CD4-positive, alpha-beta memory T cell (primary cell): Measurements from ENCODE around the gene ATF7. TPM values are rescaled to one million over a fixed set of nuclear protein-coding genes. Genes with fewer than 3 reads are reported as not detected.

Experiments used
- CTCF ChIA-PET: fragments of 350-600 bp; sonication (Branson Sonifier 250); formaldehyde crosslinking; loops from one replicate; lab custom pipeline; 2021; ENCODE audit warnings: inconsistent platforms; ENCODE audit not compliant: partially characterized antibody; lab: Charles Lee
- POLR2A ChIA-PET: fragments of 350-600 bp; sonication (Branson Sonifier 250); formaldehyde crosslinking; loops from one replicate; lab custom pipeline; 2021; ENCODE audit not compliant: partially characterized antibody; lab: Charles Lee
- DNase-seq, 5 donors: peaks; one replicate each; pipeline versions ENCODE4 v3.0.0 to v3.0.0-alpha.2; 2020 to 2022; ENCODE audit warnings: mixed read lengths in 1 of 5
- H3K27ac ChIP-seq: one replicate; pipeline ENCODE4 v1.7.0; 2013; ENCODE audit warnings: low read depth, low read length
- H3K27me3 ChIP-seq: 2 replicates; pipeline ENCODE4 v1.7.0; 2013; ENCODE audit warnings: mild to moderate bottlenecking, low read length, moderate library complexity; ENCODE audit not compliant: insufficient read depth
- H3K36me3 ChIP-seq: 2 replicates; pipeline ENCODE4 v1.7.0; 2013; ENCODE audit warnings: mild to moderate bottlenecking, low read length, moderate library complexity; ENCODE audit not compliant: insufficient read depth
- H3K4me1 ChIP-seq: 2 replicates; pipeline ENCODE4 v1.7.0; 2013; ENCODE audit warnings: mild to moderate bottlenecking, low read length, moderate library complexity; ENCODE audit not compliant: insufficient read depth
- H3K4me3 ChIP-seq, 2 donors: one replicate each; pipeline ENCODE4 v1.7.0; 2013; ENCODE audit warnings: low read length in 2 of 2, mild to moderate bottlenecking in 1 of 2
- H3K9me3 ChIP-seq, 2 donors: one replicate each; pipeline ENCODE4 v1.7.0; 2013; ENCODE audit warnings: low read length in 2 of 2, control low read depth in 1 of 2; ENCODE audit not compliant: control insufficient read depth in 1 of 2
- H3K27ac Mint-ChIP-seq, 7 donors: one replicate each; pipeline ENCODE4 v1.8.0; 2020 to 2021; ENCODE audit warnings: mixed read lengths in 7 of 7, mild to moderate bottlenecking in 6 of 7, inconsistent platforms in 3 of 7, moderate library complexity in 3 of 7
- H3K27me3 Mint-ChIP-seq, 2 donors: one replicate each; pipeline ENCODE4 v1.8.0; 2020 to 2021; ENCODE audit warnings: mixed read lengths in 2 of 2
- H3K36me3 Mint-ChIP-seq, 2 donors: one replicate each; pipeline ENCODE4 v1.8.0; 2020 to 2021; ENCODE audit warnings: mixed read lengths in 2 of 2, inconsistent platforms in 1 of 2, mild to moderate bottlenecking in 1 of 2
- H3K4me1 Mint-ChIP-seq, 4 donors: one replicate each; pipeline ENCODE4 v1.8.0; 2020 to 2021; ENCODE audit warnings: mixed read lengths in 4 of 4, mild to moderate bottlenecking in 1 of 4
- H3K4me3 Mint-ChIP-seq, 8 donors: one replicate each; pipeline ENCODE4 v1.8.0; 2020 to 2021; ENCODE audit warnings: mixed read lengths in 8 of 8, mild to moderate bottlenecking in 7 of 8, moderate library complexity in 6 of 8, inconsistent platforms in 3 of 8
- H3K9me3 Mint-ChIP-seq, 8 donors: one replicate each; pipeline ENCODE4 v1.8.0; 2020 to 2021; ENCODE audit warnings: mixed read lengths in 8 of 8, mild to moderate bottlenecking in 5 of 8, inconsistent platforms in 3 of 8, moderate library complexity in 1 of 8
- intact Hi-C: fragments of 100-400 bp; cut with micrococcal nuclease; formaldehyde crosslinking; loops from one replicate; pipeline ENCODE4 v1.15.1; 2023
- polyA plus RNA-seq, 2 donors: library from polyadenylated mRNA; unstranded; fragments of 300-500 nt; fragmentation: Illumina TruSeq; gene quantifications; one replicate each; pipeline ENCODE4 v1.2.3, GENCODE V29; 2021
- total RNA-seq, 2 experiments: library from RNA; stranded (reverse); gene quantifications; one replicate each; pipeline ENCODE4 v1.2.3, GENCODE V29; 2021

Gene ATF7
- total and polyA plus RNA-seq, 4 experiments from 2014 or later: 16.3 to 35.8 (median 21.6) TPM

DNA sequence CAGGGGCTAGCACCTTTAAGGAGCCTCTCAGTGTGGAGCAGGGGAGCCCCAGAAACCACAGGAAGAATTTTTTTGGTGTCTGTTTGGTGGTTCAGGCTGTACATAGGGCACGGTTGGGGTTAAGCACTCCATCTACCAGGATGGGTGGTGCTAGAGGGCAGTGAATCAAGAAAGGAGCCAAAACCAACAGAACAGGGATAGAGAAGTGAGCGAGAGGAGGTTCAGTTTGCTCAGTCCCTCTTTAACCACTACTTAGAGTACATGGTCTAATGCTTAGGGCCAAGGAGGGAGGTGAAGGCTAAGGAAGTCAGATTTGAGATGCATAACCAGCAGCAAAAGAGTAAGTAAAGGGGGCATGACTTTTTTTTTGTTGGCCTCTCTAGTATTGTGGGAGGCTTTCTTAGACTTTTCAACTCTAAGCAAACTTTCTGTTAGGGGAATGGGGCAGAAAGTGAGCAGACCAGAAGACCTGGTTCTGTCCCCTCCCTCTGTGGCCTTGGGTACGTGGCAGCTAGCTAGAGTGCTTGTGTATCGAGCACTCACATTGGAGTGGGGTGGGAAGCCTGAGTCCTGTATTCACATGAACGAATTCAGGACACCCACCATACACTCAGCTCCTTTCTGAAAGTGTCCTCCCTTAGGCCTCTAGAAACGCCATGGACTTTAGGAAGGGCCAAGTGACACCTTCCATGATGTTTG is 112.3 kb downstream of the ATF7 start:
- Mint-ChIP-seq H3K27me3 (no peaks in the 10 kb centered on the region), H3K27ac (peak overlapping the region in 6 of 7 donors; percentile 27 to 79 (median 38)), H3K4me3 (peak overlapping the region in 1 of 8 donors; percentile 37), H3K36me3 (peaks cover 22 to 54% of the 10 kb centered on the region in 2 donors), H3K4me1 (peaks cover 0 to 4% (median under 1%) of the 10 kb centered on the region in 4 donors), H3K9me3 (no peaks in the 10 kb centered on the region)
- no peak overlapping the region for H3K27ac ChIP-seq
- peaks cover 49% of the 10 kb centered on the region for H3K36me3 ChIP-seq
- ChIA-PET POLR2A (no interaction called here), CTCF (interaction anchor here (1.0 to 7.1 kb wide), 3 partner anchors 37 to 161 kb away, joined by 3 to 93 read pairs (median 3); no protein-coding TSS in a partner anchor)
- DNase-seq: no peak
- H3K27me3 ChIP-seq: no peaks in the 10 kb centered on the region
- no peak overlapping the region for H3K4me3 ChIP-seq
- intact Hi-C loops: no loop called here
- H3K9me3 ChIP-seq: no peaks in the 10 kb centered on the region
- peaks cover 3% of the 10 kb centered on the region for H3K4me1 ChIP-seq

DNA sequence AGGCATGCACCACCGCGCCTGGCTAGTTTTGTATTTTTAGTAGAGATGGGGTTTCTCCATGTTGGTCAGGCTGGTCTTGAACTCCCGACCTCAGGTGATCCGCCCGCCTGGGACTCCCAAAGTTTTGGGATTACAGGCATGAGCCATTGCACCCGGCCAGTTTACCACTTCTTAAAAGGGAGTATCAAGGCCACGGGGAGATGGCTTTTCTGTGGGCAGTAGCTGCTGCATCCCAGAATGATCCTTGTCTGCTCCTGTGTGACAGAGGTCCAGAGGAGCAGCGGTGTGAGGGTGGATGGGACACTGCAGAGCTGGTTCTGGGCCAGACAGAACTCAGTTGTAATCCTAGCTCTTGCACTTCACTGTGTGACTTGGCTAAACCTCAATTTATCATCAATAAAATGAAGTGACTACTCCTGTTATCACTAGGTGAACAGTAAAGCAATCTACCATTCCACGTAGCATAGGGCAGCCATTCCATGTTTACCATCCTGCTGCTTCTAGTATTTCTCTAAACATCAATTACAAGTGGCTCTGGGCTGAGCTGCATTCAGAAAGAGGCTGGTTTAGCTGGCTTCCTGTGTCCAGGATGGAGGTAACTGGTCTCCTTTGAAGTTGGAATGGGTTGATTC is 115.9 kb downstream of the ATF7 start:
- peaks cover 15 to 53% of the 10 kb centered on the region in 2 donors for H3K36me3 Mint-ChIP-seq
- Histone ChIP-seq H3K36me3 (peaks cover 19% of the 10 kb centered on the region), H3K27me3 (no peaks in the 10 kb centered on the region), H3K9me3 (no peaks in the 10 kb centered on the region), H3K27ac (no peak overlapping the region), H3K4me1 (peaks cover 10% of the 10 kb centered on the region), H3K4me3 (no peak overlapping the region)
- H3K27me3 Mint-ChIP-seq: no peaks in the 10 kb centered on the region
- no peaks in the 10 kb centered on the region for H3K9me3 Mint-ChIP-seq
- ChIA-PET POLR2A (interaction anchor here (0.9 to 3.4 kb wide), 4 partner anchors 11 to 304 kb away, joined by 3 to 36 read pairs (median 4); partner anchors contain the start of genes MAP3K12, PRR13 and TARBP2), CTCF (interaction anchor here (0.7 to 7.1 kb wide), 13 partner anchors 9 to 187 kb away, joined by 3 to 93 read pairs (median 13); partner anchors contain the start of genes AMHR2 and TARBP2)
- H3K4me3 Mint-ChIP-seq: no peak overlapping the region
- H3K27ac Mint-ChIP-seq: peak overlapping the region in 2 of 7 donors; percentile 4 to 48
- no peak for DNase-seq
- intact Hi-C loops: no loop called here
- peaks cover 4 to 13% (median 5%) of the 10 kb centered on the region in 4 donors for H3K4me1 Mint-ChIP-seq

DNA sequence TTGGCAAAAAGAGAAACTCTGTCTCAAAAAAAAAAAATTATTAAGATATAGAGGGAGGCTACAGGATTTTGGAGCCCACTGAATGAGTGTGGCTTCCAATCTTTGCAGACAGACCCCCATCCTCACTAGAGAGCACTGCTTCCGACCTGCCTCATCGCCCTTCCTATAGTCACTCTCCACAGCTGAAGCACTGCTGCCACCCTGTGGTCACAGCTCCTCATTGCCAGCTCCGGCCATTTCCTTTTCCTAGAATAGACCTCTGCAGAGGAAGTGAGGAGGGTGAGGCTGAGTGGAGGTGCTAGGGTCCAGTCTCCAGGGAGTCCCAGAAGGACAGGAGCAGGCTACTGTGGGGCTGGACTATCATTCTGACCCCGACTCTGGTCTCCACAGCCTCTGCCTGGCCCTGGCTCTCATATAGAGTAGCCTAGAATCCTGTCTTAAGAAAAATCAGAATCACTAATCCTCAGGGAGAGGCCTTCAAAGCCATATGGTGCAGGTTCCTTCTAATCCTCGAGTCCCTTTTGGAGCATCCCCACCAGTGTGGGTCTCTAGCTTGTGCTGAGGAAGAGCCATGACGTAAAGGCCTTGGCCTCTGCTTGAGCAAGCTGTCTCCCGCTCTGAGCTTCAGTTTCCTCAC is 117.5 kb downstream of the ATF7 start:
- H3K27me3 Mint-ChIP-seq: no peaks in the 10 kb centered on the region
- H3K36me3 Mint-ChIP-seq: peaks cover 5 to 48% of the 10 kb centered on the region in 2 donors
- DNase-seq: peak; percentile 69 to 78 (median 75)
- Histone ChIP-seq H3K36me3 (peaks cover 6% of the 10 kb centered on the region), H3K4me1 (peaks cover 10% of the 10 kb centered on the region), H3K9me3 (no peaks in the 10 kb centered on the region), H3K27ac (peak overlapping the region; percentile 16), H3K4me3 (no peak overlapping the region), H3K27me3 (no peaks in the 10 kb centered on the region)
- peaks cover 0 to under 1% (median 0%) of the 10 kb centered on the region in 8 donors for H3K9me3 Mint-ChIP-seq
- ChIA-PET CTCF (interaction anchor here (0.6 to 7.1 kb wide), 43 partner anchors 8 to 455 kb away, joined by 3 to 93 read pairs (median 5); partner anchors contain the start of genes AAAS, AMHR2, PFDN5 and PRR13), POLR2A (interaction anchor here (0.6 to 3.4 kb wide), 15 partner anchors 9 to 429 kb away, joined by 3 to 36 read pairs (median 4); partner anchors contain the start of genes MAP3K12, PRR13, SPRYD3 and TARBP2)
- intact Hi-C loops: loop anchor here (1.0 to 2.0 kb wide), 5 partner anchors 32 to 184 kb away; partner anchors contain the start of gene PRR13
- H3K27ac Mint-ChIP-seq: peak overlapping the region; percentile 14 to 70 (median 47)
- peaks cover 5 to 16% (median 8%) of the 10 kb centered on the region in 4 donors for H3K4me1 Mint-ChIP-seq
- peak overlapping the region in 1 of 8 donors; percentile 2 for H3K4me3 Mint-ChIP-seq

DNA sequence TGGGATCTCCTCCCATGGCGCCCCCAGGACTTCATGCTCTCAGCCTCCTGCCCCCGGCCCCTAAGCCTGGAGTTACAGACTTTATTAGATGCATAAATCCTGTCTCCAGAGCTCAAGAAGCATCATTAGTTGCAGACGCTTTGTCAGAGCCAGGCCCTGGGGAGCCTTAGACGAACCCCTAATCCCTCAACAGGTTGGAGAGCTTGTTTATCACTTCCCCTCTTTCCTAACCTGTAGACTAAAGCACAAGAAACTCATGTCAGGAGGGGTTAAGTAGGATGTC is 118.6 kb downstream of the ATF7 start:
- H3K27ac ChIP-seq: no peak overlapping the region
- no peaks in the 10 kb centered on the region for H3K36me3 ChIP-seq
- peaks cover 5 to 21% (median 8%) of the 10 kb centered on the region in 4 donors for H3K4me1 Mint-ChIP-seq
- H3K4me3 Mint-ChIP-seq: no peak overlapping the region
- peaks cover 0 to 4% (median 0%) of the 10 kb centered on the region in 8 donors for H3K9me3 Mint-ChIP-seq
- ChIA-PET POLR2A (interaction anchor here (1.6 to 2.0 kb wide), 2 partner anchors 31 to 66 kb away, joined by 5 to 12 read pairs; partner anchors contain the start of gene PRR13), CTCF (interaction anchor here (0.6 to 7.1 kb wide), 10 partner anchors 28 to 184 kb away, joined by 3 to 93 read pairs (median 15); partner anchors contain the start of gene AMHR2)
- peaks cover 10% of the 10 kb centered on the region for H3K4me1 ChIP-seq
- intact Hi-C loops: no loop called here
- H3K27me3 Mint-ChIP-seq: no peaks in the 10 kb centered on the region
- no peak overlapping the region for H3K27ac Mint-ChIP-seq
- no peak overlapping the region for H3K4me3 ChIP-seq
- no peak for DNase-seq
- H3K9me3 ChIP-seq: no peaks in the 10 kb centered on the region
- H3K27me3 ChIP-seq: no peaks in the 10 kb centered on the region
- peaks cover 3 to 39% of the 10 kb centered on the region in 2 donors for H3K36me3 Mint-ChIP-seq

DNA sequence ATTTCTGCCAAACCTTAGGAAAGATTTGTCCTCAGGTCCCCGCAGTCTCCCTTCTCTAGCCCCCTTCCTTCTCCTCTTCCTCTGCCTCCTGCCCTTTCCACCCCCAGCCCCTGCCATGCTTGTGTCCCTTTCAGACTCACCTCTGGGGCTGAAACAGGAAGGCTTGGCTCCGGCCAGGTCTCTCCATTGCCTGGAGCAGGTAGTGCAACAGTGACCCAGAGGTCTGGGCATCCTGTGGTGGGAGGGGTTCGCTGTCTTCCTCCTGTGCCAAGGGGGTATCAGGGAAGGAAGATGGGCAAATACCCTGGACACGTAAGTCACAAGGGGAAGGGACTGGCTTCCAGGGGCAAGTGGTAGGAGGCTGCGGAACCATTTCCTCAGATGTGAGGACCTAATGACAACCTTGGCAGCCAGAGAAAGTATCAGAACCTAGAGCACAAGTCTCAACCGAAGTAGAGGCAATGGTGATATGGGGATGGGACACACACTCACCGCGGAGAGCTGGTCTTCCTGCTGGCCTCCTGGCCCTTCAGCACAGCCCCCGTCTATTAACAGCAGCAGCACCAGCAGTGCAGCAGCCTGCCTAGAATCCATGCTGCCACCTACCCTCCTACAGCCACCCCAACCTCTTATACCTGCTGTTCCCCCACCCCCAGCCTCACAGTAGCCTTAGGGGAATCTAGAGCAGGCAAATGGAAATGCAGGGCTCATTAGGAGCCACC is 119.1 kb downstream of the ATF7 start, which contains the start of gene NPFF:
NPFF (minus strand) TSS at position 604 of the 722 bp plus-strand sequence; CDS start at position 594, 10 bp downstream.
- peaks cover 3 to 34% of the 10 kb centered on the region in 2 donors for H3K36me3 Mint-ChIP-seq
- no peaks in the 10 kb centered on the region for H3K36me3 ChIP-seq
- no peak within 1 kb of the TSS for H3K27ac ChIP-seq
- POLR2A ChIA-PET: interaction anchor here (2.0 kb wide), 1 partner anchor 65 kb away, joined by 12 read pairs; the partner anchor contains the start of gene PRR13
- intact Hi-C loops: no loop called here
- no peak for DNase-seq
- H3K4me3 ChIP-seq: no peak within 1 kb of the TSS
- H3K9me3 Mint-ChIP-seq: peaks cover 0 to 4% (median 0%) of the 10 kb centered on the region in 8 donors
- no peaks in the 10 kb centered on the region for H3K27me3 ChIP-seq
- no peaks in the 10 kb centered on the region for H3K27me3 Mint-ChIP-seq
- peaks cover 13% of the 10 kb centered on the region for H3K4me1 ChIP-seq
- CTCF ChIA-PET: interaction anchor here (0.6 to 7.1 kb wide), 9 partner anchors 27 to 183 kb away, joined by 3 to 93 read pairs (median 11); partner anchors contain the start of gene AMHR2
- peaks cover 5 to 26% (median 10%) of the 10 kb centered on the region in 4 donors for H3K4me1 Mint-ChIP-seq
- no peak within 1 kb of the TSS for H3K4me3 Mint-ChIP-seq
- H3K27ac Mint-ChIP-seq: peak within 1 kb of the TSS in 2 of 7 donors; percentile 37 to 47
- H3K9me3 ChIP-seq: no peaks in the 10 kb centered on the region

DNA sequence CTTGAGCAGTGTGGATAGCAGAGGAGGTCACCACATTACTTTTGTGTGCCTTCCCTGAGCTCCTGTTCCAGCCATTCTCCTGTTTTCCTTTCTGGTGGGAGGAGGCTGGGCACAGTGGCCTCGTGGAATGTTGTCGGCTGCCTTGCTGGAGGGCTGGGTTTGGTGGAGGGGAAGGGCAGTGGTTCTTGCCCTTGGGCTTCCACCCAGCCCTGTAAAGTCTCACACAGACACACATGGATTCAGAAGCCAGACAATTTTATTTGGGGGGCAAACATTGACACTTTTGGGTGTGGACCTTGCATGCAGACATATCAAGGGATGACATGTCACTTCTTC is 119.8 kb downstream of the ATF7 start:
- intact Hi-C loops: no loop called here
- ChIA-PET CTCF (interaction anchor here (1.0 kb wide), 1 partner anchor 125 kb away, joined by 3 read pairs; no protein-coding TSS in a partner anchor), POLR2A (no interaction called here)
- no peak overlapping the region for H3K4me3 ChIP-seq
- no peaks in the 10 kb centered on the region for H3K27me3 ChIP-seq
- H3K27ac ChIP-seq: no peak overlapping the region
- no peak for DNase-seq
- H3K9me3 Mint-ChIP-seq: peaks cover 0 to 4% (median 0%) of the 10 kb centered on the region in 8 donors
- H3K36me3 ChIP-seq: no peaks in the 10 kb centered on the region
- H3K4me1 Mint-ChIP-seq: peaks cover 8 to 32% (median 15%) of the 10 kb centered on the region in 4 donors
- H3K9me3 ChIP-seq: no peaks in the 10 kb centered on the region
- H3K36me3 Mint-ChIP-seq: peaks cover 3 to 28% of the 10 kb centered on the region in 2 donors
- H3K4me1 ChIP-seq: peaks cover 20% of the 10 kb centered on the region
- no peaks in the 10 kb centered on the region for H3K27me3 Mint-ChIP-seq
- H3K27ac Mint-ChIP-seq: no peak overlapping the region
- H3K4me3 Mint-ChIP-seq: no peak overlapping the region
